ENCODE data around the gene ITM2B.
A peak's percentile ranks its signal among the peaks of the same experiment; 100 is the strongest.

Gene ITM2B

DNA sequence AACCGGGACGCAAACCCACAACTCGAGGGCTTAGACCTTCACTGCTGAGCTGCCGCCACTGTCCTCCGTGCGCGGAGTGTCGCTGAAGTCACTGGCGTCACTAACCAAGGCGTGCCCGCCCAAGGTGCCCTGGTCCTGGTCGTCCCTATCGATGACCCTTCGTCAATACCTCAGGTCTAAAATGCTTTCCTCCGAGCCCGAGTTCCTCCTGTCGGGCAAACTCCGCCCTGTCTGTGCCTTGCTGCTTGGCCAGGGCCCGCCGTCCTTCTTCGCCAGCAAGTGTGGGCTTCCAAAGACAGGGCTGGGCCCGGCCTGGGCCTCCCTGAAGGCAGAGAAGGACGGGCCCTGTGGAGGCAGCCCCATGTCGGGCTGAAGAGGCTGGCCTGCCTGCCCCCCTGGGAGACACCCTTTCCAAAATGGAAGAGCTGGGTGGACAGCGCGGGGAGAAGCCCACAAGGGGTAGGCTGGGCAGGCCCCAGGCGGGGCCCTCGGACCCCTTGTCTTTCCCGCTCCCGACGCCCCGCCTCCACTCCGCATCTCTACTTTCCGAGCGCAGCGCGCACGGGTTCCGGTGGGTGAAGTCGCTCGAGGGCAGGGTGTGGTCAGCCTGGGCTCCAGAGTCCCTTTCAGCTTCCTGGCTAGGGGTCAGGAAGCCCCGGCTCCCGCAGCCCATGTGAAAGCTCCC lies 84.0 kb downstream of the ITM2B start:
- no peak for DNase-seq

DNA sequence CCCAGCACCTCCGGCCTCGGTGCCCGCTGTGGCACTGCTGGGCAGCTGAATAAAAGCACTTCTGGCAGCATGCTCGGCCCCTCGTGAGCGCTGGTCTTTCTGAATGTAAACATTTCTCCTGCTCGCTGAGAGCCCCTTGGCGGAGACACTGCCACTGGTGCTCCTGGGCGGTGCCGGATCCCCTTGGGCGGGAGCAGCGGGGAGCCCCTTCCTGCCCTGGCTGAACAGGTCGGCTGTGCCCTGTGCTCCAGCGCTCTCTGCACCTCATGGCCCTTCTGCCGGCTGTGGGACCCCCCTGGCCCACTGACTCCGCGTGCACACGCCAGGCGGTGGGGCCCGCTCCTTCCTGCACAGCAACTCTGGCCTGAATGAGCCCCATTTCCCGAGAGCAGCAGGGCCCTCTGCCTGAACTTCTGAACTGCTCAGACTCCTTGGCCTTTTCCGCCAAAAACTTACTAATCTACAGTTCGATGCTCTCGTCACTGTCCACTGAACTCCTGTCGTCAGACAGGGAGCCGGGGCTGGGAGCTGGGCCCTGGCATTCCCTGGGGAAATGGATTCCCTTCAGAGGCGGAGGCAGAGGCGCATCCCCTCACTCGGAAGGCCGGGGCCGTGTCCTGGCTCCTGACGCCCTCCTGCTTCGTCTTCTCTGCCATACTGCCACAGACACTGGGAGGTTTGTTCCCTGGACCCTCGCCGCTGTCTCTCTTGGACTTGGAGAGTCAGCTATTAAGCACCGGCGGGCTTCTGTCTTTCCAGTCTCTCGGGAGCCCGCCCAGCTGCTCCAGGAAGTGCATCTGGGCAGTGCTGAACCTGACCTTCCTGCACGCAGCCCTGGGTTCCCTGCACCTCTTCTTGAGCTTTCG lies 84.7 kb downstream of the ITM2B start:
- DNase-seq = no peak

DNA sequence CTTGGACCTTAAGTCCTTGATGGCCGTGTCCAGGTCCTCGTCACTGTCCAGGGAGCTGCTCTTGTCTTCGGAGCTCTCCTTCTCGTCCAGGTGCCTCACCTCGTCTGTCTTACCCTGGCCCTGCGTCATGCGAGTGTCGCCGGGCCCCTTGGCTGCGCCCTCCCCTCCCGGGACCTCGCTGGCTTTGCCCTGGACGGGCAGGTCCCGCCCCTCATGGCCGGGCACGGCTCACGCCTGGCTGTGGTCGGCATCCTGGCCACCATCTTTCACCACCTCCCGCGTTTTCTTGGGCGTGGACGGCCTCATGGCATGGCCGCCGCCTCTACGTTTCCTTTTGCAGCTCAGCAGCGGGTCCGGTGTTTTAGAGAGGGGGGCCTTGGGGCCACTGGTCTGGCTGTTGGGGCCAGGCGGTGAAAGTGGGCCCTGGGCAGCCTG lies 85.4 kb downstream of the ITM2B start:
- no peak for DNase-seq

DNA sequence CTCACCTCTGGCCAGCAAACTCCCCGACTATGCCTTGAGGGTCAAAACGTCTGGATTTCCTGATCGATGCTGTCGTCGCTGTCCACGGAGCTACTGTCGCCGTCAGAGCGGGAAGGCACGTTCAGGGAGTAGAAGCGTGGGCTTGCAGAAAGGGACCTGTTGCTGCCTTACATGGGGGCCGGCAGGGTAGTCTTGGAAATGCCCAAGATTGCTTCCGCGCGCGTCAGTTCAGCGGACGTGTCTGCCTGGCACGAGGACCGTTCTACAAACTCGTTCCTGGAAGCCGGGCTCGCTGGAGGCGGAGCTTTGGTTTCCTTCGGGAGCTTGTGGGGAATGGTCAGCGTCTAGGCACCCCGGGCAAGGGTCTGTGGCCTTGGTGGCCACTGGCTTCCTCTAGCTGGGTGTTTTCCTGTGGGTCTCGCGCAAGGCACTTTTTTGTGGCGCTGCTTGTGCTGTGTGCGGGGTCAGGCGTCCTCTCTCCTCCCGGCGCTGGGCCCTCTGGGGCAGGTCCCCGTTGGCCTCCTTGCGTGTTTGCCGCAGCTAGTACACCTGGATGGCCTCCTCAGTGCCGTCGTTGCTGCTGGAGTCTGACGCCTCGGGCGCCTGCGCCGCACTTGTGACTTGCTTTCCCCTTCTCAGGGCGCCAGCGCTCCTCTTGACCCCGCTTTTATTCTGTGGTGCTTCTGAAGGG lies 86.0 kb downstream of the ITM2B start:
- DNase-seq = peak in 1 of 2 experiments; percentile 23

All from activated CD4-positive, alpha-beta T cell treated with anti-CD3 and anti-CD28 coated beads, Interleukin-2, amount 50 U/mL, for 48 hours (primary cell).